ENCODE results near the gene TNFAIP6.
"Not testable (repeated sequence)": the region's sequence is repeated elsewhere in the genome, so short reads cannot be mapped to it uniquely, and the experiment has no call there.

TNFAIP6 gene

GRCh38 chr2:151357359-151357758 lies at the start of gene TNFAIP6:
TNFAIP6 (plus strand) TSS chr2:151357592; CDS start chr2:151357667, 75 bp downstream.
- DNase-seq = no peak

DNA sequence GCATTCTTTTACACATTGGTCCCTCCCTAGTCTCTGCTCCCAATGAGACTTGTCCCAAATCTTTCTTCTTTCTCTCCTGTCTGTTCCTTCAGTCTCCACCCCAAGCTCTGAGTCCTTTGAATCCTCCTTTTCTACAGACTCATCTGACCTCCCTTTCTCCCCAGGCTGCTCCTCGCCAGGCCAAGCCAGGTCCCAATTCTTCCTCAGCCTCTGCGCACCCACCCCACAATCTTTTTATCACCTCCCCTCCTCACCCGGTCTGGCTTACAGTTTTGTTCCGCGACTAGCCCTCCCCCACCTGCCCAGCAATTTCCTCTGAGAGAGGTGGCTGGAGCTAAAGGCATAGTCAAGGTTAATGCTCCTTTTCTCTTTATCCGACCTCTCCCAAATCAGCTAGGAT lies 47.1 kb upstream of the TNFAIP6 start:
- not testable (repeated sequence) for DNase-seq

- not testable (repeated sequence) for DNase-seq
These were observed 45.0 kb upstream of the TNFAIP6 start for GRCh38 chr2:151312440-151312839.

DNA sequence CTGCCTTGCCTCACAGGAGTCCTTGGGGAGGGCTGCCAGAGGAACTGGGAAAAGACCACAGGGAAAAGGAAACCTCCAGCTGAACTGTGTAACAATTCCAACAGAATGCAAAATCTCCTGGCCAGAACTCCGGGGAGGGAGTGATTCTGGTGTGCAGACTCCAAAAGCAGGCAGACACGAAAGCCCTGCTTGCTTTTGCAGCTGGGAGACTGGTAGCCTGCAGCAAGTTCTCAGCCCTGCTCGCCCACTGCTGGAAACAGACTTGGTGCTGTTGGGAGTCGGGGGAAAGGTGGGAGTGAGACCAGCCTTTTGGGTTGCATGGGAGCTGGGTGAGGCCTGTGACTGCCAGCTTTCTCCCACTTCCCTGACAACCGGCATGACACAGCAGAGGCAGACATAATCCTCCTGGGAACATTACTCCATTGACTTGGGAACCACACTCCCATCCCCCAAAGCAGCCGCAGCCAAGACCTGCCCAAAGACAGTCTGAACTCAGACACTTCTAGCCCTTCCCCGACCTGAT lies 42.0 kb upstream of the TNFAIP6 start:
- DNase-seq = no peak

GRCh38 chr2:151325581-151326095 lies 31.8 kb upstream of the TNFAIP6 start:
- DNase-seq = no peak

DNA sequence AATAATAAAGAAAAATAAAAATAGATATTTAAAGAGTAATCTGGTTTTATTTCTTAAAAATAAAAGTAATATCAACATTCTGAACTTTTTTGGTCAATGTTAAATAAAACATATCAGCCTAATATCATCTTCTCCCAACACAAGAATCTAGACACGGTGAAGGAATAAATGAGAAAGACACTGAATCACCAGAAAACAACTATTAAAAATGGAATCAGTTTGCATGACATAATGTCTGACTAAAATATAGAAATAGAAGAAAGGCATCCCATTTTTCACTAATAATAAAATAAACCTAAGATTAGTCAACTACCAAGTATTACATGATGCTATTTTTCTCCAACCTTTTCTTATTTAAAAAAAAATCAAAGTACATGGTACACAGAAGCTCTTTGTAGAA lies 30.8 kb upstream of the TNFAIP6 start:
- DNase-seq = no peak

- DNase-seq = no peak
These were observed 27.4 kb upstream of the TNFAIP6 start for GRCh38 chr2:151329998-151330397.

DNA sequence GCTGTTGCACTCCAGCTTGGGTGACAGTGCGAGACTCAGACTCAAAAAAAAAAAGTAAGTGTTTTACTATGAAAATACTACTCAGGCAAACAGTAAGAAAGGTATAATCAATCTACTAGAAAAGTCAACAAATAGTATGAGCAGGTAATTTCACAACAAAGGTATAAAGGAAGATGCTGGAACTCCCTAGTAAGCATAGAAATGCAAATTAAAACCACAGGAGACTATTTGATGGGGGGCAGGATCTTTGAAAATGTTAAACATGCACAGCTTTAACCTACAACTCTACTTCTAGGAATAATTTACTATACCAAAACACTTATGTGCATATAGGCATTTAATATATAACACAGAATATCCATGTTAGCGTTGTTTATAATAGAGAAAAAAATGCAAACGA lies 24.3 kb upstream of the TNFAIP6 start:
- no peak for DNase-seq

DNA sequence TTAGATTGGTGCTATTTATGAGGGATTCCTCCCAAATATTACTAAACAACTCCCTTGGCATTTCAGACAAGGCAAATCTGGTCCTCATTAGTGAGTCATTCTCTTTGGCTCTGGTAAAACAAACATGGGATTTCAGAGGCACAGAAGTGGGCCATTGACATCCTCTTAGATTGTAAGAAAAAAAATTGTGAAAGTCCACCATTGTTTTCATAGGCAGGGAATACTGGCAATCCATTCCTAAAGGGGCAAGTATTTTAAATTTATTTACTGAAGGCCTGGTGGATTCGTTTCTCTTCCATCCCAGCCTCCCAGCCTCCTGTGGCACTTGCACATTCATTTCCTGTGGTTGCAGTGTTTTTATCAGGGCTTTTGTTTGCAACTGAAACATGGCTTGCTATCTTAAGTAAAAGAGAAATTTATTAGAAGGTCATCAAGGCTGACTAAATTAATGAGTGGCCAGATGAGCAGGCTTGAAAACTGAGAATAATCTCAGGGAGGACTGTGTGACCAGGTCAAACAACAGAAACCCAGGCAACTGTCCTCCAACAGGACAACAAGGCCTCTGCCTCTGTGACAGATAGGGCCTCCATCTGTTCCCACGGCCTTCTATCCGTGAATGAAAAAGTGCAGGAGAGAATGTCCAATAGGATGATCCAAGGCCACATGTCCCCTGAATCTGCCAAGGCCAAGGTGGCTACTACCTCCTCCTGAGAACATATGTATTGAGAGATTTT lies 23.1 kb upstream of the TNFAIP6 start:
- no peak for DNase-seq

GRCh38 chr2:151336863-151337371 lies 20.5 kb upstream of the TNFAIP6 start:
- no peak for DNase-seq

DNA sequence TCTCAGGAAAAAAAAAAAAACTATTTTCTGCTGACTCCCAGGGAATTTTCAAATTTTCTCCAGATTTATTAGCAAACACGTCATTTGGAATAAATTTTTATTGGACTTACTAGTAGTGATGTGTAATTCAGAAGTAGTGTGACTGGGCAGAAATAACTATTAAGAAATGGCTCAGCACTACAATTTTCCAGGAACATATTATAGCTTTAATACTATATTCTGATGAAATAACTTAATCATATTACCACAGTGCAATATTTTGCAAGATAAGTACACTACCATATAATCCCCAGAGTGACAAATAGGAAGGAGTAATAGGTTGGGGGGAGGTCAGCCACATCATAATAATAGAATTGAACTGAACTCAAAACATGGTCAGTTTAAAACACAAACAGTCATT lies 19.7 kb upstream of the TNFAIP6 start:
- no peak for DNase-seq

GRCh38 chr2:151338115-151338514 lies 19.3 kb upstream of the TNFAIP6 start:
- no peak for DNase-seq

GRCh38 chr2:151343073-151343472 lies 14.3 kb upstream of the TNFAIP6 start:
- no peak for DNase-seq

GRCh38 chr2:151344191-151344590 lies 13.2 kb upstream of the TNFAIP6 start:
- DNase-seq = not testable (repeated sequence)

DNA sequence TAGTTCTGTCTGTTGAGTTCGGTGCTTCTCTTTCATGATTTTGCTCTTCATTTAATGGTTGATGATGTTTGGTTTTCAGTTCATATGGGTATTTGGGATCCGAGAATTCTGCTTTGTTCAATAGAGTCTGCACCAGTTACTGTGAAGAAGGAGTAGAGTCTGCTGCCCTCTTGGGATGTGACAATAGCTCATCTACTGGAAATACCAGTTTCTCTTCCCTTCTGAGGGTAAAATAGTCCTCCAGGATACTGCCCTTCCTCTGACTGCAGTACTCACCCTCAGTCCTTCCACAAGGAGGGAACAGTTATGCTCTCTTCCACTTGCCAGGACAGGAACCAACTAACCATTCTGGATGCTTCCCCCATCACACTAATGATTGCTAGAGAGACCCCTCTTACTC lies 12.5 kb upstream of the TNFAIP6 start:
- DNase-seq = no peak

- DNase-seq = no peak
These were observed 10.1 kb upstream of the TNFAIP6 start for GRCh38 chr2:151347294-151347693.

DNA sequence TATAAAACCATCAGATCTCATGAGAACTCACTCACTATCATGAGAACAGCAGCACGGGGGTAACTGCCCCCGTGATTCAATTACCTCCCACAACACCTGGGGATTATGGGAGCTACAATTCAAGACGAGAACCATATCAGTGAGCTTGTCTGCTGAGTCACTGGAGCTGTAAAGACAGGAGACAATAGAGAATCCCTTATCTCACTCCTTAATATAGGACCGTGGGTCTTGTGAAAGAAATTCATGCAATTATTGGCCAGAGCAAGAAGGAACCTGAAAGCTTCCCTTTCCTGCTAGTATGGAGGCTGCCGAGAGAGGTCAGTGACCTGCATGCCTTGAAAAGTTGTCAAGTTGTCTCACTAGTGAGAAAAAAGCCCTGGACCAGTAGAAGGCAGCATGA lies 9.5 kb upstream of the TNFAIP6 start:
- DNase-seq = no peak

- no peak for DNase-seq
These were observed 6.7 kb upstream of the TNFAIP6 start for GRCh38 chr2:151350579-151351195.

GRCh38 chr2:151353995-151354394 lies 3.4 kb upstream of the TNFAIP6 start:
- DNase-seq = no peak

DNA sequence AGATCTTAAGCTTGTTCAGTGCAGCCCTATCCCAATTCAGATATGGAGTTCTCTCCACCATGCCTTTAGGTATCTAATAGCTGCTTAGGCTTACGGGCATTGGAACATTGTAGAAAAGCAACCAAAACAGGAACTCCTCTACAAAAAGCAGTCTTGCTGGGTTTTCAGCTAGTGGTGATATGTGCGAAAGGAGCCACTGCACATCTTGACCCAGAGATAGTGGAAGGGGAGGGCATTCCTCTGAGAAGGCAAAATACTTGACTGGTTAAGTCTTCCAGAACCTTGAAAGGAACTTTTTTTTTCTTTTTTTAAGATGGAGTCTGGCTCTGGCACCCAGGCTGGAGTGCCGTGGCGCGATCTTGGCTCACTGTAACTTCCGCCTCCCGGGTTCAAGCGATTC lies 2.6 kb upstream of the TNFAIP6 start:
- no peak for DNase-seq

DNA sequence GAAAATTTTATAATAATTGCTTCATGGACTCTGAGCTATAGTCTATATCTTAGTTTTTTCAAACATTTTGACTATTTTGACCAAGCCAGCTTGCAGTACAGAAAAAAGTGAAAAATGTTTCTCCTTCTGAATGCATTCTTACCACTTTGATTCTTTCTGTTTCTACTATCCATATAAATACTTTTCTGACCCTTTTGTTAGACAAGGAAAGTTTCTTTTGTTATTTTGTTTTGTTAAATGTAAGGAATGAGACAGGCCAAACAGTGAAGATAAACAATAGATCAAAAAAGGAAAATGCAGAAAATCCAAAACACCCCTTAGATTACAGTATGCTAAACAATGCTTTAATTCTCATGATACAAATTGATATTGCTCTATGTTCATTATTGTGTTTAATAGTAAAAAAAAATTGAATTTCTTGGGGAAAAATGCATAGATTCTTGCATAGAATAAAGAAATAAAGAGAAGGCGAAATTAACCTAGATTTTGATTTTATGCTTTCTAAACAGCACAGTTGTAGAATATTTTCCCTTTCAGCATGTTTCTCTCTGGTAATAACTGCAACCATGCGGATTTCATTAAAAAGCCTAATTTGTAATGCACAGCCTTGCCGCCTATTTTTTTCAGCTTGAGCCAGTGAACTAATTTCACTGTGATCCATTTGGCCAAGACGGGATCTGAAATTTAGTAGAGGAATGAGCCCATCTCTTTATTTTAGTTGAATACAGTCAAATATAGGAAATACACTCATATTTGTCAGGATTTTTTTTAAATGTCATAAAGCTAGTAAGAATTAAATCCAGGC lies 976 bp downstream of the TNFAIP6 start:
- no peak for DNase-seq

- DNase-seq = no peak
These were observed 2.5 kb downstream of the TNFAIP6 start for GRCh38 chr2:151359768-151360461.

Measured in bone marrow (tissue), 2 donors.